GM18526 (cell line): ENCODE measurements around the gene FBLIM1.

Experiments used
- POLR2A ChIP-seq: IDR thresholded peaks from 3 replicates; pipeline ENCODE4 v1.6.1; 2011; ENCODE audit not compliant: insufficient read length; ENCODE audit errors: extremely low read depth

Gene FBLIM1

DNA sequence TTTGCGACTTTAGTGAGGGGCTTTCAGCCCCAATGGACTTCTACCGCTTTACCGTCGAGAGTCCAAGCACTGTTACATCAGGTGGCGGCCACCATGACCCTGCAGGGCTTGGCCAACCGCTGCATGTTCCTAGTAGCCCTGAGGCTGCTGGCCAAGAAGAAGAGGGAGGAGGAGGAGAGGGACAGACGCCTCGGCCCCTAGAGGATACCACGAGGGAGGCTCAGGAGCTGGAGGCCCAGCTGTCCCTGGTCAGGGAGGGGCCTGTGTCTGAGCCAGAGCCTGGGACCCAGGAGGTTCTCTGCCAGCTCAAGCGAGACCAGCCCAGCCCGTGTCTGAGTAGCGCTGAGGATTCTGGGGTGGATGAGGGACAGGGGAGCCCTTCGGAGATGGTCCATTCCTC is 31.2 kb upstream of the FBLIM1 start:
- TF ChIP-seq POLR2A, result no peak

DNA sequence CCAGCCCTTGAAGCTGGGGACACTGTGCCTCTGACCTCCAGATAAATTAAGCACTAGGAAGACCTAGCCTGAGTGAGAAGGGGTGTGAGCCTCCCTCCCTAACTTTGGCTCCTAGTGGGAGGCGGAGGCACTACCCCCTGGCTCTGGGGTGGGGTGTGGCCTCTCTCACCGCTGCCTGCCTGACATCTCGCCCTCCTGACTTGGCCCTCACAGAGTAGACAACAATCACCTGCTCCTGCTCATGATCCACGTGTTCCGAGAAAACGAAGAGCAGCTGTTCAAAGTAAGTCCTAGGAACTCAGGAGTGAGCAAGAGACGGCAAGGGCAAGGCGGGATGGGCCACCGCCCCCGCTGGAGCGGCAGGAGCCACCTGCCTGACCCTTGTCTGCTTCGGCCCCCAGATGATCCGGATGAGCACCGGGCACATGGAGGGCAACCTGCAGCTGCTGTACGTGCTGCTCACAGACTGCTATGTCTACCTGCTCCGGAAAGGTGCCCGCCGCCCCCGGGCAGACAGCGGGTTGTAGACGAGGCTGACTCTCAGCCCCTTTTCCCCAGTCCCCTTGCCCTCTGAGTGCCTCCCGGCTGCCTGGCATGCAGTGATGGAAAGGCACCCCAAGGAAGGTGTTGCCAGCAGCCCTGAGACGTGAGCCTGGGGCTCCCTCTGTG is 30.6 kb upstream of the FBLIM1 start:
- no peak for TF ChIP-seq POLR2A

DNA sequence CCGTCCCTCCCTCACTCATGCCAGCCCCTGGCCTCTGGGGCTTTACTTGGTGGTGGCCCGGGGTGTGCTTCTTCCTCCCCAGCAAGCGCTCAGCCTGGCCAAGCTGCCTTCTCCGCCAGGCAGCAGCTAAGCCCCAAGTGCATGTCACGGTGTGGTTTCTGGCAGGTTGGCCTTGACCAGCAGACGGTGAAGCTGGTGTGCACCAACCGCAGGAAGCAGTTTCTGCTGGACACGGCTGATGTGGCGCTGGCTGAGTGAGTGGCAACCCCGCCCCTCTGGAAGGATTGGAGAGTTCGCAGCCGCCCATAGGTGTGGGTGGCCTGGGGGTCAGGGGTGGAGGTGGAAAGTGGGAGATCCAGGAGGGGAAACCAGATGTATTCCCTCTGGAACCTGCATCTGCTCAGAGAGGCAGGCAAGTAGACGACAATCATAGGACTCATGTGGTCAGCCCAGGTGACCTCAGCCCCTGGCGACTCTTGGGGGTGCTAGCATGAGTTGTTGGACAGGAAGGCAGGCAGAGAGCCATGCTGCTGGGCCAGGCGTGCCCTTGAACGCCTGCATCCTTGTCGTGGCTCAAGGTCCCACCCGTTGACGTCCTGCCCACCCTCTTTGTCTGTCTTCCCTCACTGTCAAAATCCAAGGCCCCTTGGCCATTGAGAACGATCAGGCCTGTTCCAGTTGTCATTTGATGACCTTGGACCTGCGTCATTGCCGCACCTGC is 29.5 kb upstream of the FBLIM1 start:
- TF ChIP-seq POLR2A, result no peak

DNA sequence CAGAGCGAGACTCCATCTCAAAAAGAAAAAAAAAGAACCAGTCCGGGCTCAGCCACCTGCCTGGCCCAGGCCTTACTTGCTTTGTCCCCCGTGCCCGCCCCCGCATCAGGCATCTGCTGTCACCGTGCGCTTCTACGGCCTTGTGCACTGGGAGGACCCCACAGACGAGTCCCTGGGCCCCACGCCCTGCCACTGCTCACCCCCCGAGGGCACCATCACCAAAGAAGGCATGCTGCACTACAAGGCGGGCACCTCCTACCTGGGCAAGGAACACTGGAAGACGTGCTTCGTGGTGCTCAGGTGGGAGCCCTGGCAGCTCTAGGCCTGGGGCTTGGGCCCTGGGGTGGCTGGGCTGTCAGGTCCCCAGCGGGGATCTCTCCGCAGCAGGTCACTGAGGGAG is 28.2 kb upstream of the FBLIM1 start:
- TF ChIP-seq POLR2A, result no peak

DNA sequence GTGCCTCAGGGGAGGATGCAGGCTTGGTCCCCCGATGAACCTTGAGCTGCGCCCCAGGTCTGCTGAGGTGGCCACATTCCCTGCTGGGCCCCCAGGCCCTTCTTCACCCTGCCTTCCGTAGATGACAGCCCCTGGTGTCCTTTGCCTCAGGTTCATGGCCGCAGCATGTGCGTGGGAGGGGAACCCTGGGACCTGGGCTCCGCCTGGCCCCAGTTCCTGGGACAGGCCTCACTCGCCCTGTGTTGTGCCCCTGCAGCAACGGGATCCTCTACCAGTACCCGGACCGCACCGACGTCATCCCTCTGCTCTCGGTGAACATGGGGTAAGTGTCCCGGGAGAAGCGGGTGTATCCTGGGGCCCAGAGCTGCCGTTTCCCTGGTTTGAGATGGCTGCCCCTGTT is 27.7 kb upstream of the FBLIM1 start:
- no peak for TF ChIP-seq POLR2A

DNA sequence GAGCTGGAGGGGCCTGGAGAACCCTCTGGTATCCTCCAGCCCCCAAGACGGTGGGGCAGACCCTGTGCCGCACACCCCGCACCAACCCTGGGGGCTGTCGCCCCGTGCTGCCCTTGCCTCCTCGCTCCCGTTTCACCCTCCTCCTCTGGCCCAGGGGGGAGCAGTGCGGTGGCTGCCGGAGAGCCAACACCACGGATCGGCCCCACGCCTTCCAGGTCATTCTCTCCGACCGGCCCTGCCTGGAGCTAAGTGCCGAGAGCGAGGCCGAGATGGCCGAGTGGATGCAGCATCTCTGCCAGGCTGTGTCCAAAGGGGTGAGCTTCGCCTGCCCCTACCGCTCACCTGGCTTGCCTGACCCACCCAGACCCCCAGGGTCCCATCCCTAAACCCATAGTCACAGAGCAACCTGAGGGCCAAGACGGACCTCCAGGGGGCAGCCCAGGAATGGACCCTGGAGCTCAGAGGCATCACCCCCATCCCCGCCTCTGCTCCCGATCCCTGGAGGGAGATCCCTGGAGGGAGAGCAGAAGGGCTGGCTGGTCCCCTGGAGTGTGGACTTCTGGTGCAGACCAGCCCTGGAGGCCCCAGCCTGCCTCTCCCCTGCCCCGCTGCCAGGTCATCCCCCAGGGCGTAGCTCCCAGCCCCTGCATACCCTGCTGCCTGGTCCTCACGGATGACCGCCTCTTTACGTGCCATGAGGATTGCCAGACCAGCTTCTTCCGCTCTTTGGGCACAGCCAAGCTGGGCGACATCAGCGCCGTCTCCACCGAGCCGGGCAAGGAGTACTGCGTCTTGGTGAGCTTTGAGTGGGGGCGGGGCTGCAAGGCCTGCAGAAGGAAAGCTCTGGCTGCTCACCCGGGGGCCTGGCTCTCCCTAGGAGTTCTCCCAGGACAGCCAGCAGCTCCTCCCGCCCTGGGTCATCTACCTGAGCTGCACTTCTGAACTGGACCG is 26.6 kb upstream of the FBLIM1 start:
- TF ChIP-seq POLR2A, result no peak

DNA sequence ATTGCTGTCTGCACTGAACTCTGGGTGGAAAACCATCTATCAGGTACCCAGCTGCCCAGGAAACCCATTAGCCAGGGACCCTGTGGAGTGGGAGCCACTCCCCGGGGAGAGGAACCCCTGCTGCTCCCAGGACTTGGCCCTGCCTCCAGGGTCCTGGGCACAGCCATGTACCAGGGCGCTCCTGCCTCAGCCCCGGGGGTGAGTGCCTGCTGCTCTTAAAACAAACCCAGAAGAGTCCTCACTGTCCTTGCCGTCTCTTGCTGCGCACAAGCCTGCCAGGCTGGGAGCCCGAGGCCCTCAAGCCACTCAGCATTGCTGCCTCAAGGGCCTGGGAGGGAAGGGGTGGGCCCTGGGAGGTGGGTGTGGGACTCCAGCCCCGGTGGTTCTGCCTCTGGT is 25.9 kb upstream of the FBLIM1 start:
- TF ChIP-seq POLR2A, result no peak

DNA sequence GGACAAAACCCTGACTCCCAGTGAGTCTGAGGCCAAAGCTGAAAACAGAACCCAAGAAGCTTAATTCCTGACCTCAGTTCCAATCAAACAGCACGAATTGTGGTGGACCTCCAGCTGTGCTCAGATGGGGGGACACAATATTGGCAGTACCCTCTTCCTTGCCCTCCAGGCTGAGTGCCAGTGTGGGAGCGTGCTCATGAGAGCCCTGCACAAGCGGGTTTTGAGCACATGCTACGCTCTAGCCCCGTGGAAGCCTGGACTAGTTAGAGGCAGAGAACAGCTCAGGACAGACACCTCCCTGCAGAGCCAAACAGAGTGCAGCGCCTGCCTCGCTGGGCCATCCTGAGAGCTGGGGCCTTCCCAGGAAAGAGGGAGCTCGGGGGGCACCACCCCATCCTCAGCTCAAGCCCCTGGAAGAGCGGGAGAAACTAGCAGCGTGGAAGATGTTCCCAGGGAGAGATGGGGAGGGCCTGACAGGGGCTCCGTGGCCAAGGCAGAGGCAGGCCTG is 25.3 kb upstream of the FBLIM1 start:
- no peak for TF ChIP-seq POLR2A

DNA sequence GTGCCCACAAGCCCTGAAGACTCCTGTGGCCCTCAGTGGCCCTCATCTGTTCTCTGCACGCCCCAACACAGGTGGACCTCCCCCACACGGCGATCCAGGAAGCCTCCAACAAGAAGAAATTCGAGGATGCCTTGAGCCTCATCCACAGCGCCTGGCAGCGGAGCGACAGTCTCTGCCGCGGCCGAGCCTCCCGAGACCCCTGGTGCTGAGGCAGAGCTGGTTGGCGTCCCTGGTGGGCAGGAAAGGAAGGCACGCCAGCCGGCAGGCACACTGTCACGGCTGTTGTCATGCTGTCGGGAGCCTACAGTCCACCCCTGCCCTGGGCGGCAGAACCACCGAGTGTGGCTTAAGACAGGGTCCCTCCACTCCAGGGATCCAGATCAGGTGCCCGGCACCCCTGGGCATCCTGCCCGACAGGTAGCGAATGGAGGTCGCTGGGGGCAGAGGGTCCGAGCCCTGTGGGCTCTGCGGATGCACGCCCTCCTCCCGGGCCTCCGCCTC is 24.8 kb upstream of the FBLIM1 start:
- no peak for TF ChIP-seq POLR2A

DNA sequence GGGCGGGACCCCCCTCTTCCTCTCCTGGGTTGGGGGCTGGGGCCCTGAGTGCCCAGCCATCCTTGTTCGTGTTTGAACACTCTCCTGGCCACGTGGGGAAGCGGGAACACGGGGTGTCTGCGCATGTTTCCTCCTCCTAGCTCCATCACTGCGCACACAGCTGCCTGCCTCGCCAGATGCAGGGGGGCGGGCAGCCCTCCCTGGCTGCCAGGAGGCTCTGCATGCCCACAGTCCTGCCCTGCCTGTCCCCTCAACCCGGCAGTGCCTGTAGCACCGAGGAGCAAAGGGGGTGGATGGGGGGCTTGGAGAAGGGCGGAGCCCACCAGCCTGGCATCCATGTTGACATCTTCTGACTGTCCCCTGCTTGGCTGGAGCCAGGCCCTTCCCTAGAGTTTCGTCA is 24.3 kb upstream of the FBLIM1 start:
- no peak for TF ChIP-seq POLR2A

DNA sequence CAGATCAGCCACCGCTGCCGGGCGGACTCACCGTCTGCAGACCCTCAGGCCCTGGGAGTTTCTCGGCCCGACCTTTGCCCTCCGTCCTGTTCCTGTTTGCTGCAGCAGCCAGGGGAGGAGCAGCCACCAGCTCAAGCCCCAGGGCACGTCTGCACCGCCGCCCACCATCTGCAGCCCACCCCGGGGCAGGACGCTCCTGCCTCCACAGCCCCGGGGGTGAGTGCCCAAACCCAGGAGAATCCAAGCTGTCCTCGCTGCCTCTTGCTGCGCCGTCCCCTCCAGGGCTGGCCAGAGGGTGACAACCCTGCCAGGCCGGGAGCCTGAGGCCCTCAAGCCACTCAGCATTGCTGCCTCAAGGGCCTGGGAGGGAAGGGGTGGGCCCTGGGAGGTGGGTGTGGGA is 23.7 kb upstream of the FBLIM1 start:
- no peak for TF ChIP-seq POLR2A

DNA sequence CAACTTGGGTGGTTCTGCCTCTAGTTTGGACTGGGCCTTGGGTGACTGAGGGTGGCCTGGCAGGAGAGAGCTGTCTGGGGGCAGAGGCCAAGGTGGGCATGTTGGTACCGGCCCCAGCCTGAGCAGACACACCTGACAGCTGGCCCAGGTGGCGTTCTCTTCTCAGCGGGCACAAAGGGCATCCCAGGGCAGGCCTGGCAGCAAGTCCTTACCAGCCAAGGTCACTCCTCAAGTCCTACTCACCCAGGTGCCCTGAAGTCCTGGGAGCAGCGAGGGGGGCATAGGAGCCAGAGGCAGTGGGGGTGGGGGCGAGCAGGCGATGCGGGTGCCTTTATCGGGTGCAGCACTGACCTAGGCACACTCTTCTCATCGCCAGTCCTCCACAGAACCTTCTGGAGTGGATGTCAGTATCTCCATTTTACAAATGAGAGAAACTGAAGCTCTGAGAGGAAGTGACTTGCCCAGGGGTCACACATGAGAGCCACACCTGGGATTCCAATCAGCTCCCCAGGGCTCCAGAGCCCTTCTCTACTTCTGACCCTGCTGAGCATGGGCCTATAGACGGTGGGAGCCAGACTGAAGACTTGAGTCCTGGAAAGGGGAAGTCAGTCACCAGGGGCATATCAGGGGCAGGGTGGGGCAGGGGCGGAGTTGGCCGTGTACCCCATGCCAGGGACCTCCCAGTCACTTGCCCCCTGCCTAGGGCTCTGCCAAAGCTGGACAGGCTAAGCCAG is 23.1 kb upstream of the FBLIM1 start:
- no peak for TF ChIP-seq POLR2A

DNA sequence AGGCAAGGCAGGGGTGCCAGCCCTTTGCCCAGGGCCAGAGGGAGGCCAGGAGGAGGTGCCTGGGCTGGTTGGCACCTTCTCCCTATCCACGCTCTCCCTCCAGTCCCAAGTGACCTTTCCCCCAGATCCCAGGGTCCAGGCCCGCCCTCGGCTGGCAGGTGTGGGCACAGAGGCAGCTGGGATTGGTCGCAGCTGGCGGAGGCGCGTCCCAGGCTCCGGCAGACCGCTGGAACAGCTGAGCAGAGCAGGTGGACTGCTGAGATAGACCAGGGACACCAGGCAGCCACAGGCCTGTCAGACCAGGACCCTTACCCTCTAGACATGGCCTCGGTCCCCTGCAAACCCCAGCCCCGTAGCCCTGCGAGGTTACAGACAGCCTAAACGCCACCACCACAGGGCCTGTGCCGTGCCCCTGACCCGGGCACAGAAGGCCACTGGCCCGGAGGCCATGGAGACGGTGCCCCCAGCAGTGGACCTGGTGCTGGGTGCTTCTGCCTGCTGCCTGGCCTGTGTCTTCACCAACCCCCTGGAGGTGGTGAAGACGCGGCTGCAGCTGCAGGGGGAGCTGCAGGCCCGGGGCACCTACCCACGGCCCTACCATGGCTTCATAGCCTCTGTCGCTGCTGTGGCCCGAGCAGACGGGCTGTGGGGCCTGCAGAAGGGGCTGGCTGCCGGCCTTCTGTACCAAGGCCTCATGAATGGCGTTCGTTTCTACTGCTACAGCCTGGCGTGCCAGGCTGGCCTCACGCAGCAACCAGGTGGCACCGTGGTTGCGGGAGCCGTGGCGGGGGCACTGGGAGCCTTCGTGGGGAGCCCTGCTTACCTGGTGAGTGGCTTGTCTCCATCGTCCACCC is 22.3 kb upstream of the FBLIM1 start, which contains the start of gene SLC25A34:
Gene SLC25A34, plus strand, starts transcription at position 221 of the 854 bp plus-strand sequence. Its CDS starts 228 bp downstream, at position 449.
- TF ChIP-seq POLR2A, result no peak

DNA sequence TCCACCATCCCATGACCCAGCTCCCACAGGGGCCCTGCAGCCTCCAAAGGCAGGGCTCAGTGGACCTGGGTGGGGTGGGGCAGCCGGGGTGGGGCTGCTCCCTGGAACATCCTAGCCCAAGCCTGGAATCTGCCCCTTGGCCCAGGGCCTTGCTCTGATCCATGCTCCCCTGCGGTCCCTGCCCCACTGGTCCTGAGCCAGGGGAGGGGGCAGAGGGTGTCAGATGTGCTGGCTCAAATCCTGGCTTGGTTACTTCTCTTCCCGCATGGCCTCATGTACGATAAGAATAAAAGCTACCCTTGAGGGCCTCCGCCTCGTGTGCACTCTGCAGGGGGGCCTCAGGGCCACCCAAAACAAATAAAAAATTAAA is 21.7 kb upstream of the FBLIM1 start:
- no peak for TF ChIP-seq POLR2A
